Glomerular endothelial cell (primary cell): ENCODE data around the gene UBP1. TPM values are rescaled to one million over a fixed set of nuclear protein-coding genes. Genes with fewer than 3 reads are reported as not detected.
"Not testable (repeated sequence)": the region's sequence is repeated elsewhere in the genome, so short reads cannot be mapped to it uniquely, and the experiment has no call there.

Source experiments
- DNase-seq: peaks from one replicate; pipeline ENCODE4 v3.0.0-alpha.2; 2011; ENCODE audit warnings: low read depth, low spot score; ENCODE audit errors: extremely low read depth
- total RNA-seq: library from RNA; depleted of rRNA; stranded (reverse); fragments of >200 nt; gene quantifications from 2 replicates; pipeline ENCODE4 v1.2.3, GENCODE V29; 2015

The UBP1 gene
- total RNA-seq, 1 donor from 2014 or later: 75.0 TPM

DNA sequence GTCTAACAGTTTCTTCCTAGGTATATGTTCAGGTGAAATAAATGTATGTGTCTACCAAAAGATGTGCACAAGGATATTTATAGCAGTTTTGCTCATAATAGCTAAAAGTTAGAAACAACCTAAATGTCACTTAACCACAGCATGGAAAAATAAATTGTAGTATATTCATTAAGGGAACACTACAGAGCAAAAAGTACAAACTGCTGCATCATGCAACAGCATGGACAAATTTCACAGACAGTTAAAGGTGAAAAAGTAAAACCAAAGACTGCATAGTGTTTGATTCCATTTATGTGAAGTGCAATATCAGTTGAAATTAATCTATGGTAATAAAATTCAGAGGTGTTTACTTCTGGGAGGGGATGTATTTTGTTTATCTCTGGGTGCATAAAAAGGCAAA is 100.4 kb downstream of the UBP1 start:
- no peak for DNase-seq

DNA sequence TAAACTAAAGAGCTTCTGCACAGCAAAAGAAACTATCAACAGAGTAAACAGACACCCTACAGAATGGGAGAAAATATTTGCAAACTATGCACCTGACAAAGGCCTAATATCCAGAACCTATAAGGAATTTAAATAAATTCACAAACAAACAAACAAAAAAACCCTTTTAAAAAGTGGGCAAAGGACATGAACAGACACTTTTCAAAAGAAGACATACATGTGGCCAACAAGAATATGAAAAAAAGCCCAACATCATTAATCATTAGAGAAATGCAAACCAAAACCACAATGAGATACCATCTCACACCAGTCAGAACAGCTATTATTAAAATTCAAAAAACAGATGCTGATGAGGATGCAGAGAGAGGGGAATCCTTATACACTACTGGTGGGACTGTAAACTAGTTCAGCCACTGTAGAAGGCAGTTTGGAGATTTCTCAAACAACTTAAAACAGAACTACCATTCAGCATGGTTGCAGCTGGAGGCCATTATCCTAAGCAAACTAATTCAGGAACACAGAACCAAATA is 101.2 kb downstream of the UBP1 start:
- not testable (repeated sequence) for DNase-seq

Other genes starting within 250 kb of the UBP1 start
- gene SUSD5, start 221.6 kb downstream of the UBP1 start, total RNA-seq: 2.5 and 15.8 TPM in 2 replicates
- 20.2 and 31.0 TPM in 2 replicates for gene FBXL2, start 163.0 kb downstream of the UBP1 start, total RNA-seq